Nephron progenitor cell (in vitro differentiated cells): ENCODE measurements around the gene NPY4R.
"Not testable (repeated sequence)": the region's sequence is repeated elsewhere in the genome, so short reads cannot be mapped to it uniquely, and the experiment has no call there.

Experiments used
- DNase-seq: peaks from one replicate; pipeline ENCODE4 v3.0.0; 2021
- H3K27ac Mint-ChIP-seq: 2 replicates; pipeline ENCODE4 v1.8.0; 2021; ENCODE audit warnings: mild to moderate bottlenecking, moderate library complexity, mixed read lengths
- H3K27me3 Mint-ChIP-seq: 2 replicates; pipeline ENCODE4 v1.8.0; 2021; ENCODE audit warnings: mild to moderate bottlenecking, low read depth, mixed read lengths; ENCODE audit not compliant: poor library complexity
- H3K36me3 Mint-ChIP-seq: 2 replicates; pipeline ENCODE4 v1.8.0; 2021; ENCODE audit warnings: low read depth, mixed read lengths
- H3K4me1 Mint-ChIP-seq: 2 replicates; pipeline ENCODE4 v1.8.0; 2021; ENCODE audit warnings: mixed read lengths
- H3K4me3 Mint-ChIP-seq: 2 replicates; pipeline ENCODE4 v1.8.0; 2021; ENCODE audit warnings: mild to moderate bottlenecking, moderate library complexity, mixed read lengths
- H3K9me3 Mint-ChIP-seq: 2 replicates; pipeline ENCODE4 v1.8.0; 2021; ENCODE audit warnings: mild to moderate bottlenecking, moderate library complexity, mixed read lengths

Gene NPY4R

GRCh38 chr10:46447439-46447838 lies 18.3 kb downstream of the NPY4R start:
- not testable (repeated sequence) for H3K4me1 Mint-ChIP-seq, DNase-seq, H3K36me3 Mint-ChIP-seq, H3K4me3 Mint-ChIP-seq, H3K9me3 Mint-ChIP-seq, H3K27ac Mint-ChIP-seq, H3K27me3 Mint-ChIP-seq

DNA sequence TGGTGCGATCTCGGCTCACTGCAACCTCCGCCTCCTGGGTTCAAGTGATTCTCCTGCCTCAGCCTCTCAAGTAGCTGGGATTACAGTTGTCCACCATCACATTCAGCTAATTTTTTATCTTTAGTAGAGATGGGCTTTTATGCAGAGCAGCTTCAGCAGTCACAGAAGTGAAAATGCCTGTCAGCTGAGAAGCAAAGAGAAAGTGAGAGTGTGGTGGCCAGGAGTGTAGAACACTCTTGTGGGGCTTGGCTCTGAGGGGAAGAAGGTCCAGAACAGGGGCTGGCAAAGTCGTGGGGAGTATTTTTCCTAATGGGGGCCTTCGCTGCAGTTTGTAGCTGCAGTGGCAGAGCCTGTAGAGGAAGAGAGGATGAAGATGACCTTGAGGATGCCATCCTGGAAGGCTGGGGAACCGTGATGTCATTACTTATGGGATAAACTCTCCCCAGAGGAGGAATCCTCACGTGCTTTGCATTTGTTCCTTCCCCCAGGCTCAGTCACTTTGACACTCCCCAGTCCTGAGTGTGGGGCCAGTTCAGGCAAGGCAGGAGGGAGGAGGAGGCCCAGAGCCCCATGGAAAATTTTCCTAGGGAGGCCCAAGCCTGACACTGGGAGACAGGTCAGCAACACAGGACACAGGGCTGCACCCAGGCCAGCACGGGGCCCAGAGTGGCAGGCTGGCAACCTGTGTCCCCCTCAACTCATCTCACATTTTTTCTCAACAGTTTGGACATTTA lies 20.2 kb downstream of the NPY4R start:
- DNase-seq, H3K27ac Mint-ChIP-seq, H3K36me3 Mint-ChIP-seq, H3K9me3 Mint-ChIP-seq, H3K4me3 Mint-ChIP-seq, H3K4me1 Mint-ChIP-seq, H3K27me3 Mint-ChIP-seq: not testable (repeated sequence)

DNA sequence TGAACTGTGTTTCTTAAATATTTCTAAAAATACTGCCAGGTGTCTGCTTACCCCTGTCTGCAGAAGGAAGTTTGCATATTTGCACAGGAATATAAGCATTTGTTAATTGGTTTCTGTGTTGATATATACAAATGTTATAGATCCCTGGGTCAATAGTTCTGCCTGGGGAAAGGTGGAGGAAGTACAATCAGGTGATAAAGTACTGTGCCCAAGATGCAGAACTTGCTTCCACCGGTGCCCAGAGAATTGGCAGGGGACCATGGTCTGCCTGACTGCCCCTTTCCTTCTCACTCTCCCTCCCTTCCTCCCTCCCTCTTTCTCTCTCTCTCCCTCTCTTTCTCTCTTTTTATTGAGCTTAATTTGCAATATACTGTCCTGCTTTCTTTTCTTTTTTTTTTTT lies 22.3 kb downstream of the NPY4R start:
- not testable (repeated sequence) for DNase-seq, H3K27ac Mint-ChIP-seq, H3K4me1 Mint-ChIP-seq, H3K36me3 Mint-ChIP-seq, H3K9me3 Mint-ChIP-seq, H3K4me3 Mint-ChIP-seq, H3K27me3 Mint-ChIP-seq

GRCh38 chr10:46442706-46443275 lies 23.0 kb downstream of the NPY4R start:
- H3K27ac Mint-ChIP-seq, H3K36me3 Mint-ChIP-seq, H3K4me3 Mint-ChIP-seq, DNase-seq, H3K27me3 Mint-ChIP-seq, H3K9me3 Mint-ChIP-seq, H3K4me1 Mint-ChIP-seq: not testable (repeated sequence)

- H3K4me3 Mint-ChIP-seq, H3K4me1 Mint-ChIP-seq, H3K36me3 Mint-ChIP-seq, H3K27me3 Mint-ChIP-seq, DNase-seq, H3K9me3 Mint-ChIP-seq, H3K27ac Mint-ChIP-seq: not testable (repeated sequence)
These were observed 23.9 kb downstream of the NPY4R start for GRCh38 chr10:46441837-46442278.

DNA sequence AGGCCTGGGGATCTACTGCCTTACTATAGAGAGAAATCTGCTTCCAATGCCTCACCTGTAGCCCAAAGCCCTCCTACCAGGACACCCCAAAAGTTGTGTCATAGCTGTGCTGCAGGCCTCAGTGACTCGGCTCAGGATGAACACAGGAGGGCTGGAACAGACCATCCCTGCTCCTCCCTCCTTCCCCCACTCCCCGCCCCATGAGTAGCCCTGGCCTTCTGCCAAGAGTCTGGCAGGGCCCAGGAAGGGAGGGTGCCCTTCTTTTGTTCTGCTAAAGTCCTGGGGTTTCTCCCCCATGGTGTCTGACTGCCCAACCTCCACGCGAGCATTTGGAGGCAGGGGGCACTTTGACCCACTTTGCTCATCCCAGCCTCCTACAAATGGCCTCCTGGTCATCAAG lies 24.8 kb downstream of the NPY4R start:
- H3K9me3 Mint-ChIP-seq, H3K36me3 Mint-ChIP-seq, DNase-seq, H3K27me3 Mint-ChIP-seq, H3K4me1 Mint-ChIP-seq, H3K27ac Mint-ChIP-seq, H3K4me3 Mint-ChIP-seq: not testable (repeated sequence)

- not testable (repeated sequence) for H3K4me1 Mint-ChIP-seq, H3K27ac Mint-ChIP-seq, H3K9me3 Mint-ChIP-seq, H3K36me3 Mint-ChIP-seq, H3K4me3 Mint-ChIP-seq, H3K27me3 Mint-ChIP-seq, DNase-seq
These were observed 42.2 kb downstream of the NPY4R start for GRCh38 chr10:46423550-46423949.

- not testable (repeated sequence) for H3K4me3 Mint-ChIP-seq, H3K9me3 Mint-ChIP-seq, H3K27ac Mint-ChIP-seq, DNase-seq, H3K36me3 Mint-ChIP-seq, H3K27me3 Mint-ChIP-seq, H3K4me1 Mint-ChIP-seq
These were observed 46.0 kb downstream of the NPY4R start for GRCh38 chr10:46419570-46420379.

DNA sequence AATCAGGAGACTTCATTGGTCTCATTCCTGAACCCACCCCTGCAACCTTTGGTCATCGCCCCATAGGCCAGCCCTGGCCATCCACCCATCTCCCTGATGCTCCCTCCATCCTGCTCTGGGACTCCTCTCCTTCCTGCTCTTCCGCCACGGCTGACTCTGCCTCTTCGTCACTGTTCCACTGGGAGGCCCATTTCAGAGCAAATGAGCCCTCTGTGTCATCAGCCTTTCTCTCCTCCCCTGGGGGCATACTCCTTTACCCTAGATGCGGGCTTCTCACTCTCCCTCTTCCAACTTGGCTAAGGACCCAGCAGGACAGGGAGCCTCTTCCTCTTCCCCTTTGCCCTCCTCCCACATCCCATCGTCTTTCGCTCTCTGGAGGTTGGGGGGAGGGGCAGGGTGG lies 47.5 kb downstream of the NPY4R start:
- H3K4me3 Mint-ChIP-seq, H3K9me3 Mint-ChIP-seq, H3K27me3 Mint-ChIP-seq, DNase-seq, H3K36me3 Mint-ChIP-seq, H3K4me1 Mint-ChIP-seq: not testable (repeated sequence)
- peak overlapping the region; percentile 83 for H3K27ac Mint-ChIP-seq

DNA sequence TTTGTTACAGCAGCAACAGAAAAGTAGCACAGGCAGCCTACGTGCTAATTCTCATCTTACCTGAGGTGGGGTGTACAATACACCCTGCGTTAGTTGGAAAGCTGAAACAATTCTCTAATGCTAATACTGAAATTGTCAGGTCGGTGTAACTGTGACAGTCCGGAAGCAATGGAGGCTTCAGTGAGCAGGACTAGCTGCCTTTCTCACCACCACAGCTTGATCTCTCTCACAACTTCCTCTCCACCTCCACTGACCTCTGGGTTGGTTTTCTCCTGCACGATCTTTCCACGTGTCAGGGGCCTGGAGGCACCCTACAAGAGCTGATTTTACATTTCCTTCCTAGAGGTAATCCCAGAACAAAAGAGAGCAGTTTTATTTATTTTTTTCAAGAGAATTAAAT lies 50.5 kb downstream of the NPY4R start:
- H3K9me3 Mint-ChIP-seq, H3K36me3 Mint-ChIP-seq, H3K4me3 Mint-ChIP-seq, H3K4me1 Mint-ChIP-seq, H3K27me3 Mint-ChIP-seq, H3K27ac Mint-ChIP-seq, DNase-seq: not testable (repeated sequence)

DNA sequence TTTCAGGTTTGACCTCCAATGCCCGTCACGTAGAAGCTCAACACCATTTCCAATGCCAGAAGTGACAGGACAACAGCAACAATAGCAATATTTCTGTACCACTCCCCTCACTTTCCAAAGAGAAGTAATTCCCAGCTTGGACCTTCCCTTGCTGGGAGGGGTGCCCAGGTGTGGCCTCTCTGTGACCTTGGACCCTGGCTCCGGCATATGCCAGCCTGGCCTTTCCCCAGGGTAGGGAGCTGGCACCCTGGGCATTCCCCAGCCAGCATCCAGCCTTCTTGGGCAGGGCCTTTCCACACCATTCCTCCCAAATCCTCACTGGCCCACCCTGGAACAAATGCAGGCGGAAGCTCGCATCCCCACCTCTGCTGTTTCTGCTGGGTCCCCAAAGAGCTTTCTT lies 53.1 kb downstream of the NPY4R start:
- DNase-seq, H3K9me3 Mint-ChIP-seq, H3K27ac Mint-ChIP-seq, H3K4me1 Mint-ChIP-seq, H3K4me3 Mint-ChIP-seq, H3K36me3 Mint-ChIP-seq, H3K27me3 Mint-ChIP-seq: not testable (repeated sequence)

GRCh38 chr10:46411123-46411522 lies 54.6 kb downstream of the NPY4R start:
- H3K36me3 Mint-ChIP-seq, H3K27me3 Mint-ChIP-seq, DNase-seq, H3K4me3 Mint-ChIP-seq, H3K27ac Mint-ChIP-seq, H3K9me3 Mint-ChIP-seq, H3K4me1 Mint-ChIP-seq: not testable (repeated sequence)
